GM12873 (cell line): ENCODE measurements around the gene TJP3.

ENCODE experiments used
- TF ChIP-seq, protein P1 (sequence below): IDR thresholded peaks from 2 replicates; pipeline ENCODE4 v1.5.1; 2012; ENCODE audit warnings: low read depth, mild to moderate bottlenecking, moderate library complexity, low read length, control low read depth; ENCODE audit not compliant: insufficient read depth; ENCODE audit errors: missing control alignments

TJP3 gene, protein sequence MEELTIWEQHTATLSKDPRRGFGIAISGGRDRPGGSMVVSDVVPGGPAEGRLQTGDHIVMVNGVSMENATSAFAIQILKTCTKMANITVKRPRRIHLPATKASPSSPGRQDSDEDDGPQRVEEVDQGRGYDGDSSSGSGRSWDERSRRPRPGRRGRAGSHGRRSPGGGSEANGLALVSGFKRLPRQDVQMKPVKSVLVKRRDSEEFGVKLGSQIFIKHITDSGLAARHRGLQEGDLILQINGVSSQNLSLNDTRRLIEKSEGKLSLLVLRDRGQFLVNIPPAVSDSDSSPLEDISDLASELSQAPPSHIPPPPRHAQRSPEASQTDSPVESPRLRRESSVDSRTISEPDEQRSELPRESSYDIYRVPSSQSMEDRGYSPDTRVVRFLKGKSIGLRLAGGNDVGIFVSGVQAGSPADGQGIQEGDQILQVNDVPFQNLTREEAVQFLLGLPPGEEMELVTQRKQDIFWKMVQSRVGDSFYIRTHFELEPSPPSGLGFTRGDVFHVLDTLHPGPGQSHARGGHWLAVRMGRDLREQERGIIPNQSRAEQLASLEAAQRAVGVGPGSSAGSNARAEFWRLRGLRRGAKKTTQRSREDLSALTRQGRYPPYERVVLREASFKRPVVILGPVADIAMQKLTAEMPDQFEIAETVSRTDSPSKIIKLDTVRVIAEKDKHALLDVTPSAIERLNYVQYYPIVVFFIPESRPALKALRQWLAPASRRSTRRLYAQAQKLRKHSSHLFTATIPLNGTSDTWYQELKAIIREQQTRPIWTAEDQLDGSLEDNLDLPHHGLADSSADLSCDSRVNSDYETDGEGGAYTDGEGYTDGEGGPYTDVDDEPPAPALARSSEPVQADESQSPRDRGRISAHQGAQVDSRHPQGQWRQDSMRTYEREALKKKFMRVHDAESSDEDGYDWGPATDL

DNA sequence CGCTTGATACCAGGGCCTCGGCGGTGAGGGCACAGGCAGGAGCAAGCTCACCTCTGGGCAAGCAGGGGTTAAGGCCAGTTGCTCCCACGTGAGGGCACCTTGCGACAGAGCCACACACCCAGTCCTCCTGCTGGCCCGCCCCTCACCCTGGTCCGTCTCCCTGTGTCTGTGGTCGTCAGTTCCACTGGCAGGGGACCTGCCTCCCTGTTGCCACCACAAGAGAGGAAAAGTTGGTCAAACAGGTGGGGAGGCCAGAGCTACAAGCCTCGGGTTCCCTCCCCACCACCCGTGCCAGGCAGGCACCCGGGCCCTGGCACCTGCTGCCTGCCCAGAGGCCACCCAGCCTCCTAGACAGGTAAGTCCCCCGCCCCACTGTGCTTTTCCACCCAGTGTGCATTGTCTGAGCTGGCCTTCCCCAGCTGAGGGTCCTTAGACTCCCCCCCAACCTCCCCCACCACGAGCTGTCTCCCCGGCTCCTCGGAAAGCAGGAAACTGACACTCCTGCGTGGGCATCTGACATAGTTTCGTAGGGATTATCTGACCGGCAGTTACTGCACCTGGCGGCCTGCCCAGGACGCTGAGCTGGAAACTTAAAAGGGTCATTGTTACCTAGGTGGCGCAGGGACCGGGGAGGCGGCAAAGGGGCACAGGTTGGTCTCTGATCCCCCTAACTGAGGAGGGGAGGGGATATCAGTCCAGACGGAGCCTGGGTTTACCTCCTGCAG lies at the start of gene TJP3:
TSS of gene TJP3 (plus strand) at position 178 of the 725 bp plus-strand sequence. CDS start 20,049 bp downstream, outside the sequence.
- TF ChIP-seq, protein P1, sequence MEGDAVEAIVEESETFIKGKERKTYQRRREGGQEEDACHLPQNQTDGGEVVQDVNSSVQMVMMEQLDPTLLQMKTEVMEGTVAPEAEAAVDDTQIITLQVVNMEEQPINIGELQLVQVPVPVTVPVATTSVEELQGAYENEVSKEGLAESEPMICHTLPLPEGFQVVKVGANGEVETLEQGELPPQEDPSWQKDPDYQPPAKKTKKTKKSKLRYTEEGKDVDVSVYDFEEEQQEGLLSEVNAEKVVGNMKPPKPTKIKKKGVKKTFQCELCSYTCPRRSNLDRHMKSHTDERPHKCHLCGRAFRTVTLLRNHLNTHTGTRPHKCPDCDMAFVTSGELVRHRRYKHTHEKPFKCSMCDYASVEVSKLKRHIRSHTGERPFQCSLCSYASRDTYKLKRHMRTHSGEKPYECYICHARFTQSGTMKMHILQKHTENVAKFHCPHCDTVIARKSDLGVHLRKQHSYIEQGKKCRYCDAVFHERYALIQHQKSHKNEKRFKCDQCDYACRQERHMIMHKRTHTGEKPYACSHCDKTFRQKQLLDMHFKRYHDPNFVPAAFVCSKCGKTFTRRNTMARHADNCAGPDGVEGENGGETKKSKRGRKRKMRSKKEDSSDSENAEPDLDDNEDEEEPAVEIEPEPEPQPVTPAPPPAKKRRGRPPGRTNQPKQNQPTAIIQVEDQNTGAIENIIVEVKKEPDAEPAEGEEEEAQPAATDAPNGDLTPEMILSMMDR: no peak

DNA sequence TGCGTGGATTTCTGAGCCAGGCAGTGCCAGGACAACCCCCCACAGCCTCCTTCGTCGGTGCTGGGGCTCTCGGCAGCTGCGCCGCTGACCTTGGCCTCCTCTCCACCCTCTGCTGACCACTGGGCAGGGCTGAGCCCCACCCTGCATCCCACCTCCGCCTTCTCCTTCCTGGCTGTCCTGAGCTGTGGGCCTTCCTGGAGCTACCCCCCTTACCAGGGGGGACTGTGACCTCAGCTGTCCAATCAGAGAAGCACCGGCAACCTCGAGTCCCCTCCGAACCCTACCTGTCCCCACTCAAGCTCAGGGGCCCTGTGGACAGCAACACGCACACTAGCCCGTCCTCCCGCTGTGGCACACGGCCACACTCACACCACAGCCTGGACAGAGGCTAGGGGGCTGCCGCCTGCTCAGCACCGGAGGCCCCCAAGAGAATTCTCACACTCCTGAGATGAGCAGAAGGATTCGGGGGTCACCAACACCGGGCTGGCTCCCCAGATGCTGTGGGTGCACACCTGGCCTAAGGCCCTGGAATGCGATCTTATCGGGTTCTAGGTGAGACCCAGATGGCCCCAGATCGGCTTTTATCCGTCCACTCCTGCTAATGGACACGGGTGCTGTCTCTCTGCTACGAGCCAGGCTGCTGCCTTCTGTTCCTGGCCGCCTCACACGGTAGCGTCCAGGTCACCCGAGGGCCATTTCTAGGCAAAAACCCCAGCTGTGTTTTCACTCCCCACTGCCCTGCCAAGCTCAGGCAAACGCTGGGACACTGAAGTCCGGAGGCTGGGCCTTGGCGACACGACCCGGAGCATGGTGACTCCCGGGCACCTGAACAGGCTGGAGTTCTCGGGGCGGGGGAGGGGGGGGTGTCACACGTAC lies 49.1 kb upstream of the TJP3 start:
- TF ChIP-seq, protein P1: no peak

DNA sequence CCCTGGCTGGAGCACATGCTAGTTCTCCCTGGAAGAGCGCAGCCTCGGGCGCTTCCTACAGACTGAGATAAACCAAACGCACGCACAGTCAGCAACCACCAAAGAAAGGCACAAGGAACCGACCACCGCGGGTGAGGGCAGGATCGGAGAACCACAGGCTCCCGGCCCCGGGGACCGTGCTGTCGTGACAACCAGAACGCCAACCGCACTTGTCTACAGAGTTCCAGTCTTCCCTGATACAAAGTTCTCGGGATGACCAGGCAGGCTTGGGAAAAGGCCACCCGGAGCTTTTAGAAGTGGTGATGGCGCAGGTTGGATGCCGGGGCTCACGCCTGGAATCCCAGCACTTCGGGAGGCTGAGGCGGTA lies 48.5 kb upstream of the TJP3 start:
- TF ChIP-seq, protein P1: no peak

GRCh38 chr19:3660493-3661219 lies 47.5 kb upstream of the TJP3 start:
- TF ChIP-seq, protein P1: no peak

GRCh38 chr19:3661284-3662238 lies 46.6 kb upstream of the TJP3 start:
- TF ChIP-seq, protein P1: no peak
